ENCODE results near the gene CPA2.

CPA2 gene

GRCh38 chr7:130262448-130262847, 4.2 kb upstream of the CPA2 start:
- no peak for DNase-seq (ENCODE audit: low read depth)
- no peak overlapping the region for H3K4me3 ChIP-seq (ENCODE audit: low read depth, low read length)
- no peak for TF ChIP-seq CTCF (IDR thresholded peaks at IDR 0.05; ENCODE audit: low read depth, low read length, missing control alignments)

GRCh38 chr7:130263130-130263529, 3.5 kb upstream of the CPA2 start:
- no peak for DNase-seq (ENCODE audit: low read depth)
- H3K4me3 ChIP-seq (ENCODE audit: low read depth, low read length), result no peak overlapping the region
- no peak for TF ChIP-seq CTCF (IDR thresholded peaks at IDR 0.05; ENCODE audit: low read depth, low read length, missing control alignments)

GRCh38 chr7:130266961-130267321, 278 bp downstream of the CPA2 start:
- no peak for TF ChIP-seq CTCF (IDR thresholded peaks at IDR 0.05; ENCODE audit: low read depth, low read length, missing control alignments)
- H3K4me3 ChIP-seq (ENCODE audit: low read depth, low read length), result no peak overlapping the region
- no peak for DNase-seq (ENCODE audit: low read depth)

- no peak for DNase-seq (ENCODE audit: low read depth)
- no peak overlapping the region for H3K4me3 ChIP-seq (ENCODE audit: low read depth, low read length)
- TF ChIP-seq CTCF (IDR thresholded peaks at IDR 0.05; ENCODE audit: low read depth, low read length, missing control alignments), result no peak
Observed at GRCh38 chr7:130268463-130269317, 2.0 kb downstream of the CPA2 start.

GRCh38 chr7:130269318-130269694, 2.6 kb downstream of the CPA2 start:
- DNase-seq (ENCODE audit: low read depth), result no peak
- no peak for TF ChIP-seq CTCF (IDR thresholded peaks at IDR 0.05; ENCODE audit: low read depth, low read length, missing control alignments)
- no peak overlapping the region for H3K4me3 ChIP-seq (ENCODE audit: low read depth, low read length)

- DNase-seq (ENCODE audit: low read depth), result no peak
- H3K4me3 ChIP-seq (ENCODE audit: low read depth, low read length), result no peak overlapping the region
- no peak for TF ChIP-seq CTCF (IDR thresholded peaks at IDR 0.05; ENCODE audit: low read depth, low read length, missing control alignments)
Observed at GRCh38 chr7:130270947-130271800, 4.5 kb downstream of the CPA2 start.
